Stomach (tissue), 9 donors: ENCODE measurements around the gene CDC42BPG. TPM values are rescaled to one million over a fixed set of nuclear protein-coding genes. Genes with fewer than 3 reads are reported as not detected.

ENCODE experiments used
- DNase-seq, 2 donors: peaks; one replicate each; pipeline versions ENCODE4 v3.0.0 to v3.0.0-alpha.2; 2013 to 2019
- H3K27ac ChIP-seq, 5 donors: fragments of 200-600 bp in 4 of 5; sonication (generic) in 4 of 5; one replicate each; pipeline ENCODE4 v1.5.1; 2013 to 2019; ENCODE audit warnings: mild to moderate bottlenecking in 1 of 5, moderate library complexity in 1 of 5
- H3K27me3 ChIP-seq, 3 donors: fragments of 200-600 bp; sonication (generic); one replicate each; pipeline ENCODE4 v1.5.1; 2017 to 2019; ENCODE audit warnings: mixed run types in 1 of 3
- H3K36me3 ChIP-seq, 4 donors: fragments of 200-600 bp; sonication (generic); 1 replicate in 3 of 4; 2 replicates in 1 of 4; pipeline ENCODE4 v1.5.1; 2016 to 2019
- H3K4me1 ChIP-seq, 4 donors: fragments of 200-600 bp; sonication (generic); one replicate each; pipeline ENCODE4 v1.5.1; 2016 to 2019
- H3K4me3 ChIP-seq, 4 donors: fragments of 200-600 bp; sonication (generic) in 3 of 4; one replicate each; pipeline ENCODE4 v1.5.1; 2016 to 2019; ENCODE audit warnings: mild to moderate bottlenecking in 1 of 4
- H3K9me3 ChIP-seq, 4 donors: fragments of 200-600 bp; sonication (generic); one replicate each; pipeline ENCODE4 v1.5.1; 2016 to 2019
- CTCF ChIP-seq, 7 experiments: fragments of 450-650 bp in 4 of 7; fragments of 200-600 bp in 3 of 7; sonication (generic) in 3 of 7; IDR thresholded peaks; one replicate each; pipeline ENCODE4 v1.5.1; 2016 to 2019; ENCODE audit warnings: antibody characterized with exemption in 7 of 7, control low read depth in 2 of 7, mild to moderate bottlenecking in 1 of 7
- EP300 ChIP-seq: sonication (generic); formaldehyde crosslinking; IDR thresholded peaks from one replicate; pipeline ENCODE4 v1.6.1; 2017; ENCODE audit warnings: antibody characterized with exemption
- POLR2A ChIP-seq, 4 donors: fragments of 450-650 bp; IDR thresholded peaks; one replicate each; pipeline ENCODE4 v1.6.1; 2016; ENCODE audit warnings: antibody characterized with exemption in 4 of 4, control low read depth in 2 of 4, mild to moderate bottlenecking in 1 of 4, moderate library complexity in 1 of 4
- POLR2AphosphoS5 ChIP-seq, 3 donors: sonication (generic); formaldehyde crosslinking; IDR thresholded peaks; one replicate each; pipeline ENCODE4 v1.6.1; 2016; ENCODE audit warnings: antibody characterized with exemption in 3 of 3
- WGBS, 5 donors: extraction: QIAGEN DNeasy Blood & Tissue Kit in 3 of 5; methylation state at CpG; one replicate each; pipeline versions ENCODE4 v1.1.5 to v1.1.7; 2013 to 2018; 5-methylcytosine and 5-hydroxymethylcytosine counted together
- intact Hi-C: fragments of 100-400 bp; cut with DNase I; formaldehyde crosslinking; loops from one replicate; pipeline ENCODE4 v1.15.1; 2023; ENCODE audit warnings: low total_unique reads
- polyA plus RNA-seq, 3 donors: library from polyadenylated mRNA; stranded (reverse); fragments of 200-250 nt; gene quantifications; one replicate each; pipeline ENCODE4 v1.2.3, GENCODE V29; 2013
- total RNA-seq, 5 donors: library from RNA; depleted of rRNA; stranded (reverse); fragments of >200 nt; gene quantifications; one replicate each; pipeline versions ENCODE4 v1.1.0 to v1.2.3, GENCODE V29; 2014 to 2016
- donor health status: healthy with polysubstance abuse.
- donor health status: Bipolar disorder and iron deficiency.
- donor health status: healthy.

The CDC42BPG gene
- total and polyA plus RNA-seq, 8 donors, result 8.9 to 66.5 (median 26.2) TPM

GRCh38 chr11:64875369-64876228 is 31.1 kb upstream of the CDC42BPG start:
- DNase-seq, result no peak
- Histone ChIP-seq H3K4me1 (peaks cover 59 to 92% (median 86%) of the 10 kb centered on the region in 4 donors), H3K27ac (peak overlapping the region in 4 of 5 donors; percentile 90 to 94 (median 94)), H3K36me3 (peaks cover 28 to 42% (median 32%) of the 10 kb centered on the region in 4 donors), H3K27me3 (no peaks in the 10 kb centered on the region), H3K9me3 (no peaks in the 10 kb centered on the region), H3K4me3 (peak overlapping the region; percentile 79 to 98 (median 92))
- intact Hi-C loops, result no loop called here
- no peak for TF ChIP-seq CTCF (IDR thresholded peaks at IDR 0.05)
- TF ChIP-seq POLR2AphosphoS5 (IDR thresholded peaks at IDR 0.05), result no peak
- TF ChIP-seq EP300, result no peak
- no peak for TF ChIP-seq POLR2A (IDR thresholded peaks at IDR 0.05)
- 55 to 76% (median 72%) methylated on average over 17 of the region's 17 CpGs for WGBS, 5 donors

GRCh38 chr11:64874308-64875240 is 30.1 kb upstream of the CDC42BPG start:
- H3K27ac ChIP-seq, result peak overlapping the region in 4 of 5 donors; percentile 90 to 94 (median 94)
- no peak for DNase-seq
- intact Hi-C loops, result no loop called here
- H3K9me3 ChIP-seq, result no peaks in the 10 kb centered on the region
- peaks cover 67 to 92% (median 87%) of the 10 kb centered on the region in 4 donors for H3K4me1 ChIP-seq
- no peaks in the 10 kb centered on the region for H3K27me3 ChIP-seq
- H3K36me3 ChIP-seq, result peaks cover 28 to 42% (median 32%) of the 10 kb centered on the region in 4 donors
- WGBS, 5 donors, result 66 to 84% (median 81%) methylated on average over 29 of the region's 29 CpGs
- no peak for TF ChIP-seq EP300
- TF ChIP-seq POLR2A (IDR thresholded peaks at IDR 0.05), result no peak
- no peak for TF ChIP-seq POLR2AphosphoS5 (IDR thresholded peaks at IDR 0.05)
- TF ChIP-seq CTCF (IDR thresholded peaks at IDR 0.05), result no peak
- H3K4me3 ChIP-seq, result peak overlapping the region; percentile 79 to 98 (median 92)

- H3K4me1 ChIP-seq, result peaks cover 78 to 98% (median 95%) of the 10 kb centered on the region in 4 donors
Measured at GRCh38 chr11:64872790-64873488, 28.5 kb upstream of the CDC42BPG start.

More at GRCh38 chr11:64872790-64873488, 28.5 kb upstream of the CDC42BPG start:
- Histone ChIP-seq H3K36me3 (peaks cover 30 to 48% (median 36%) of the 10 kb centered on the region in 4 donors), H3K4me3 (peak overlapping the region in 1 of 4 donors; percentile 37), H3K27ac (peak overlapping the region in 4 of 5 donors; percentile 86 to 94 (median 92)), H3K9me3 (no peaks in the 10 kb centered on the region), H3K27me3 (no peaks in the 10 kb centered on the region)
- WGBS, 5 donors, result 54 to 73% (median 68%) methylated on average over 8 of the region's 8 CpGs
- intact Hi-C loops, result no loop called here
- no peak for DNase-seq
- TF ChIP-seq CTCF (IDR thresholded peaks at IDR 0.05) (no peak), POLR2A (IDR thresholded peaks at IDR 0.05) (no peak), EP300 (no peak), POLR2AphosphoS5 (IDR thresholded peaks at IDR 0.05) (no peak)
